GM19468 (cell line): ENCODE data around the gene SLC32A1.

Source experiments
- ATAC-seq: cut with Tn5 transposase; IDR thresholded peaks from one replicate; pipeline ENCODE4 v1.9.1; 2021; ENCODE audit warnings: mild to moderate bottlenecking, moderate library complexity, moderate number of reproducible peaks; ENCODE audit not compliant: unreplicated experiment; ENCODE audit errors: extremely low read depth

The SLC32A1 gene

GRCh38 chr20:38724626-38725147 lies 401 bp downstream of the SLC32A1 start:
- no peak for ATAC-seq

- no peak for ATAC-seq
Observed at GRCh38 chr20:38725148-38725901, 1.0 kb downstream of the SLC32A1 start.

GRCh38 chr20:38725931-38726803 lies 1.9 kb downstream of the SLC32A1 start:
- ATAC-seq: no peak

- ATAC-seq: no peak
Observed at GRCh38 chr20:38726804-38727606, 2.7 kb downstream of the SLC32A1 start.

GRCh38 chr20:38727607-38728190 lies 3.4 kb downstream of the SLC32A1 start:
- ATAC-seq: no peak

GRCh38 chr20:38728191-38728781 lies 4.0 kb downstream of the SLC32A1 start:
- no peak for ATAC-seq

- ATAC-seq: no peak
Observed at GRCh38 chr20:38728911-38729642, 4.8 kb downstream of the SLC32A1 start.

- no peak for ATAC-seq
Observed at GRCh38 chr20:38729767-38730166, 5.5 kb downstream of the SLC32A1 start.

- no peak for ATAC-seq
Observed at GRCh38 chr20:38730167-38730988, 6.1 kb downstream of the SLC32A1 start.

- ATAC-seq: no peak
Observed at GRCh38 chr20:38730989-38731737, 6.9 kb downstream of the SLC32A1 start.

GRCh38 chr20:38731738-38732113 lies 7.4 kb downstream of the SLC32A1 start:
- ATAC-seq: no peak

- ATAC-seq: no peak
Observed at GRCh38 chr20:38732981-38733380, 8.7 kb downstream of the SLC32A1 start.

- ATAC-seq: no peak
Observed at GRCh38 chr20:38735172-38735571, 10.9 kb downstream of the SLC32A1 start.

- ATAC-seq: no peak
Observed at GRCh38 chr20:38737887-38738286, 13.6 kb downstream of the SLC32A1 start.

GRCh38 chr20:38745757-38746156 lies 21.5 kb downstream of the SLC32A1 start:
- no peak for ATAC-seq

GRCh38 chr20:38747495-38748096 lies 23.3 kb downstream of the SLC32A1 start:
- no peak for ATAC-seq
